ENCODE data around the gene MSL1.

The MSL1 gene

DNA sequence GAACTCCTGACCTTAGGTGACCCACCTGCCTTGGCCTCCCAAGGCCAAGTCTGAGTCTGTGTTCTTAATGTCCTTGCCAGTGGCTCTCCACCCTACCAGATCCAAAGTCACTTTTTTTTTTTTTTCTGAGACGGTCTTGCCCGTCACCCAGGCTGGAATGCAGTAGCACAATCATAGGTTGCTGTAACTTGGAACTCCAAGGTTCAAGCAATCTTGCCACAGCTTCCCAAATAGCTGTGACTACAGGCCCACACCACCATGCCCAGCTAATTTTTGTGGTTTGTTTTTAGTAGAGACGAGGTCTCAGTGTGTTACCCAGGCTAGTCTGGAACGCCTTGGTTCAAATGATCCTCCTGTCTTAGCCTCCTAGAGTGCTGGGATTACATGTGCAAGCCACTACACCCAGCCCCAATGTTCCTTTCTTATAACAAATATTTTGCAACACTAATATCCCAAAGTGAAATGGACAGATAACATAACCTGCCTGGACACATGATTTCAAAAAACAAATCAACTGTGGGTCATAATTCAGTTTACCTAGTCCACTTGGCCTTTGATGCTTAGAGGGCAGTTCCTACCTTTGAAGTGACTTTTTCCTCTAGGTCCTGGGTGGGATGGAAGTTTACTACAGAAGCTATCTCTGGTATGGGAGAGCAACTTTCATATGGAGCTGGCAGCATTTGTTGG lies 51.5 kb downstream of the MSL1 start:
- no peak for TF ChIP-seq EZH2phosphoT487 (conservative IDR thresholded peaks at IDR 0.05; ENCODE audit: low read length)
- TF ChIP-seq, protein P1, sequence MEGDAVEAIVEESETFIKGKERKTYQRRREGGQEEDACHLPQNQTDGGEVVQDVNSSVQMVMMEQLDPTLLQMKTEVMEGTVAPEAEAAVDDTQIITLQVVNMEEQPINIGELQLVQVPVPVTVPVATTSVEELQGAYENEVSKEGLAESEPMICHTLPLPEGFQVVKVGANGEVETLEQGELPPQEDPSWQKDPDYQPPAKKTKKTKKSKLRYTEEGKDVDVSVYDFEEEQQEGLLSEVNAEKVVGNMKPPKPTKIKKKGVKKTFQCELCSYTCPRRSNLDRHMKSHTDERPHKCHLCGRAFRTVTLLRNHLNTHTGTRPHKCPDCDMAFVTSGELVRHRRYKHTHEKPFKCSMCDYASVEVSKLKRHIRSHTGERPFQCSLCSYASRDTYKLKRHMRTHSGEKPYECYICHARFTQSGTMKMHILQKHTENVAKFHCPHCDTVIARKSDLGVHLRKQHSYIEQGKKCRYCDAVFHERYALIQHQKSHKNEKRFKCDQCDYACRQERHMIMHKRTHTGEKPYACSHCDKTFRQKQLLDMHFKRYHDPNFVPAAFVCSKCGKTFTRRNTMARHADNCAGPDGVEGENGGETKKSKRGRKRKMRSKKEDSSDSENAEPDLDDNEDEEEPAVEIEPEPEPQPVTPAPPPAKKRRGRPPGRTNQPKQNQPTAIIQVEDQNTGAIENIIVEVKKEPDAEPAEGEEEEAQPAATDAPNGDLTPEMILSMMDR (IDR thresholded peaks at IDR 0.05; ENCODE audit: insufficient read depth, low read length, poor library complexity, severe bottlenecking), result no peak
- no peak overlapping the region for H3K4me3 ChIP-seq (ENCODE audit: insufficient read depth, low read length, poor library complexity, severe bottlenecking)
- no peak overlapping the region for H3K27ac ChIP-seq (ENCODE audit: low read depth, low read length)
- H3K9me2 ChIP-seq (replicated peaks; ENCODE audit: insufficient read depth, low read length), result no peaks in the 10 kb centered on the region
- H3K9me3 ChIP-seq (ENCODE audit: insufficient read depth, low read length), result no peaks in the 10 kb centered on the region
- no peaks in the 10 kb centered on the region for H3K27me3 ChIP-seq (ENCODE audit: low read length)
- H3K79me2 ChIP-seq (ENCODE audit: insufficient read depth, low read length), result no peaks in the 10 kb centered on the region
- H4K20me1 ChIP-seq (ENCODE audit: low read depth, low read length), result no peaks in the 10 kb centered on the region
- peaks cover 23% of the 10 kb centered on the region for H3K36me3 ChIP-seq (ENCODE audit: low read length)
- no peak overlapping the region for H3K4me2 ChIP-seq (ENCODE audit: low read depth, low read length, poor library complexity, severe bottlenecking)
- no peak overlapping the region for H3K9ac ChIP-seq (ENCODE audit: low read length)
- no peaks in the 10 kb centered on the region for H3F3A ChIP-seq (ENCODE audit: insufficient read depth)
- no peak overlapping the region for H2AFZ ChIP-seq (ENCODE audit: low read depth, low read length, severe bottlenecking)

DNA sequence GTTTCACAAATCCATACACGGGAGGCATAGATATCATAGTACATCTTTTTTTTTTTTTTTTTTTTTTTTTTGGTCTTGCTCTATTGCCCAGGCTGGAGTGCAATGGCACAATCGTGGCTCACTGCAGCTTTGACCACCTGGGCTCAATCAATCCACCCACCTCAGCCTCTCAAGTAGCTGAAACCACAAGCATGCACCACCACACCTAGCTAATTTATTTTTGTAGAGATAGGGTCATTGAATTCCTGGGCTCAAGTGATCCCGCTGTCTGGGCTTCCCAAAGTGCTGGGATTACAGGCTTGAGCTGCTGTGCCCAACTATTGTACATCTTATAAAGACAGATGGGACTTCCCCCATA lies 52.0 kb downstream of the MSL1 start:
- Histone ChIP-seq H3K4me2 (ENCODE audit: low read depth, low read length, poor library complexity, severe bottlenecking) (no peak overlapping the region), H2AFZ (ENCODE audit: low read depth, low read length, severe bottlenecking) (no peak overlapping the region), H4K20me1 (ENCODE audit: low read depth, low read length) (no peaks in the 10 kb centered on the region), H3K27me3 (ENCODE audit: low read length) (no peaks in the 10 kb centered on the region), H3K27ac (ENCODE audit: low read depth, low read length) (no peak overlapping the region), H3K9me3 (ENCODE audit: insufficient read depth, low read length) (no peaks in the 10 kb centered on the region), H3K36me3 (ENCODE audit: low read length) (peaks cover 21% of the 10 kb centered on the region), H3F3A (ENCODE audit: insufficient read depth) (no peaks in the 10 kb centered on the region), H3K9me2 (replicated peaks; ENCODE audit: insufficient read depth, low read length) (no peaks in the 10 kb centered on the region), H3K9ac (ENCODE audit: low read length) (no peak overlapping the region), H3K4me3 (ENCODE audit: insufficient read depth, low read length, poor library complexity, severe bottlenecking) (no peak overlapping the region), H3K79me2 (ENCODE audit: insufficient read depth, low read length) (no peaks in the 10 kb centered on the region)
- no peak for TF ChIP-seq EZH2phosphoT487 (conservative IDR thresholded peaks at IDR 0.05; ENCODE audit: low read length)
- TF ChIP-seq, protein P1 (IDR thresholded peaks at IDR 0.05; ENCODE audit: insufficient read depth, low read length, poor library complexity, severe bottlenecking), result no peak

DNA sequence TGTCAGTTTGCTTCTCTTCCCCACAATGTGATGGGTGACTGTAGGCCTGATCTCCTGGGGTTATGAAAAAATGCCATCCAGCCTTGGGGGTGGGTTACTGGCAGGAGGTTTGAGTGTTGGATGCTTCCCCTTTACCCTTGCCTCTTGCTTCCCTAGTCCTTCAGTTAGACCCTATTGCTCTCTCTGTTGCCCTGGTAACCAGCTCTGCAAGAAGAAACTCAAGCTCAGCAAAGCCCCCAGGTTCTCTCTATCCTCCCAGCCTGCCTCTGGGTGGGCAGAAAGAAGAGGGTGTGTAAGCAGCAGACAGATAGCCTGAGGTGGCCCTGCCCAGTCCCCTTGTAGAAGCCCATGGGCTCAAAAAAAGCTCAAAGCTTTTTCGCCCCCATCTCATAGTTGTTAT lies 52.7 kb downstream of the MSL1 start:
- TF ChIP-seq EZH2phosphoT487 (conservative IDR thresholded peaks at IDR 0.05; ENCODE audit: low read length), result no peak
- TF ChIP-seq, protein P1 (IDR thresholded peaks at IDR 0.05; ENCODE audit: insufficient read depth, low read length, poor library complexity, severe bottlenecking), result no peak
- no peak overlapping the region for H2AFZ ChIP-seq (ENCODE audit: low read depth, low read length, severe bottlenecking)
- peaks cover 14% of the 10 kb centered on the region for H3K36me3 ChIP-seq (ENCODE audit: low read length)

More for the DNA sequence above, 52.7 kb downstream of the MSL1 start:
- no peaks in the 10 kb centered on the region for H4K20me1 ChIP-seq (ENCODE audit: low read depth, low read length)
- H3K27me3 ChIP-seq (ENCODE audit: low read length), result no peaks in the 10 kb centered on the region
- no peaks in the 10 kb centered on the region for H3K9me3 ChIP-seq (ENCODE audit: insufficient read depth, low read length)
- no peaks in the 10 kb centered on the region for H3K9me2 ChIP-seq (replicated peaks; ENCODE audit: insufficient read depth, low read length)
- H3K4me3 ChIP-seq (ENCODE audit: insufficient read depth, low read length, poor library complexity, severe bottlenecking), result no peak overlapping the region
- no peak overlapping the region for H3K27ac ChIP-seq (ENCODE audit: low read depth, low read length)
- no peak overlapping the region for H3K4me2 ChIP-seq (ENCODE audit: low read depth, low read length, poor library complexity, severe bottlenecking)
- H3K79me2 ChIP-seq (ENCODE audit: insufficient read depth, low read length), result no peaks in the 10 kb centered on the region
- H3K9ac ChIP-seq (ENCODE audit: low read length), result no peak overlapping the region
- no peaks in the 10 kb centered on the region for H3F3A ChIP-seq (ENCODE audit: insufficient read depth)

All from SU-DHL-6 (cell line).